ENCODE data around the gene HOPX.
"Not testable (repeated sequence)": the region's sequence is repeated elsewhere in the genome, so short reads cannot be mapped to it uniquely, and the experiment has no call there.

The HOPX gene

GRCh38 chr4:56681158-56681852 lies at the start of gene HOPX:
HOPX (minus strand) TSS chr4:56681296; CDS start chr4:56657816, 23,480 bp downstream.
- peak; percentile 80 for DNase-seq

GRCh38 chr4:56730097-56730496 lies 49.0 kb upstream of the HOPX start:
- no peak for DNase-seq

GRCh38 chr4:56728512-56728911 lies 47.4 kb upstream of the HOPX start:
- no peak for DNase-seq

- DNase-seq, result no peak
These were observed 46.1 kb upstream of the HOPX start for GRCh38 chr4:56727150-56727549.

- DNase-seq, result not testable (repeated sequence)
These were observed 45.5 kb upstream of the HOPX start for GRCh38 chr4:56726593-56726992.

GRCh38 chr4:56723659-56724230 lies 42.6 kb upstream of the HOPX start:
- no peak for DNase-seq

GRCh38 chr4:56723201-56723605 lies 42.1 kb upstream of the HOPX start:
- no peak for DNase-seq

- DNase-seq, result no peak
These were observed 27.1 kb upstream of the HOPX start for GRCh38 chr4:56708146-56708545.

- DNase-seq, result no peak
These were observed 24.9 kb upstream of the HOPX start for GRCh38 chr4:56705966-56706365.

GRCh38 chr4:56705334-56705733 lies 24.2 kb upstream of the HOPX start:
- DNase-seq, result no peak

- no peak for DNase-seq
These were observed 23.2 kb upstream of the HOPX start for GRCh38 chr4:56704089-56704871.

GRCh38 chr4:56703378-56703777 lies 22.3 kb upstream of the HOPX start:
- no peak for DNase-seq

GRCh38 chr4:56701644-56702043 lies 20.5 kb upstream of the HOPX start:
- no peak for DNase-seq

GRCh38 chr4:56701161-56701480 lies 20.0 kb upstream of the HOPX start:
- no peak for DNase-seq

- DNase-seq, result no peak
These were observed 18.5 kb upstream of the HOPX start for GRCh38 chr4:56699537-56700105.

- DNase-seq, result no peak
These were observed 17.2 kb upstream of the HOPX start for GRCh38 chr4:56698329-56698728.

- DNase-seq, result no peak
These were observed 15.0 kb upstream of the HOPX start for GRCh38 chr4:56696056-56696455.

- DNase-seq, result not testable (repeated sequence)
These were observed 12.4 kb upstream of the HOPX start for GRCh38 chr4:56693476-56693875.

GRCh38 chr4:56692576-56692975 lies 11.5 kb upstream of the HOPX start:
- no peak for DNase-seq

GRCh38 chr4:56691425-56691824 lies 10.3 kb upstream of the HOPX start:
- no peak for DNase-seq

GRCh38 chr4:56690393-56690792 lies 9.3 kb upstream of the HOPX start:
- DNase-seq, result no peak

GRCh38 chr4:56689201-56689969 lies 8.3 kb upstream of the HOPX start:
- DNase-seq, result no peak

GRCh38 chr4:56688094-56688647 lies 7.1 kb upstream of the HOPX start:
- no peak for DNase-seq

Data from activated effector memory CD4-positive, alpha-beta T cell treated with anti-CD3 and anti-CD28 coated beads, Interleukin-2, amount 50 U/mL, for 16 hours (primary cell).